ENCODE data around the gene KCNJ5.

Gene KCNJ5

GRCh38 chr11:128852327-128853023, 38.7 kb upstream of the KCNJ5 start:
- no peak for TF ChIP-seq CTCF (IDR thresholded peaks at IDR 0.05; ENCODE audit: low read depth, low read length)
- no peak overlapping the region for H3K4me3 ChIP-seq (replicated peaks in 1 of 2; ENCODE audit: low read depth in 2 of 2, low read length in 2 of 2)
- no peak for DNase-seq (ENCODE audit: low read depth in 2 of 2)

GRCh38 chr11:128853559-128853958, 37.6 kb upstream of the KCNJ5 start:
- no peak overlapping the region for H3K4me3 ChIP-seq (replicated peaks in 1 of 2; ENCODE audit: low read depth in 2 of 2, low read length in 2 of 2)
- no peak for TF ChIP-seq CTCF (IDR thresholded peaks at IDR 0.05; ENCODE audit: low read depth, low read length)
- DNase-seq (ENCODE audit: low read depth in 2 of 2), result no peak

- no peak for DNase-seq (ENCODE audit: low read depth in 2 of 2)
- TF ChIP-seq CTCF (IDR thresholded peaks at IDR 0.05; ENCODE audit: low read depth, low read length), result no peak
- no peak overlapping the region for H3K4me3 ChIP-seq (replicated peaks in 1 of 2; ENCODE audit: low read depth in 2 of 2, low read length in 2 of 2)
Measured at GRCh38 chr11:128854841-128855240, 36.3 kb upstream of the KCNJ5 start.

- no peak for TF ChIP-seq CTCF (IDR thresholded peaks at IDR 0.05; ENCODE audit: low read depth, low read length)
- no peak overlapping the region for H3K4me3 ChIP-seq (replicated peaks in 1 of 2; ENCODE audit: low read depth in 2 of 2, low read length in 2 of 2)
- no peak for DNase-seq (ENCODE audit: low read depth in 2 of 2)
Measured at GRCh38 chr11:128856241-128856640, 34.9 kb upstream of the KCNJ5 start.

- H3K4me3 ChIP-seq (replicated peaks in 1 of 2; ENCODE audit: low read depth in 2 of 2, low read length in 2 of 2), result no peak overlapping the region
- no peak for TF ChIP-seq CTCF (IDR thresholded peaks at IDR 0.05; ENCODE audit: low read depth, low read length)
- DNase-seq (ENCODE audit: low read depth in 2 of 2), result no peak
Measured at GRCh38 chr11:128857341-128857740, 33.8 kb upstream of the KCNJ5 start.

GRCh38 chr11:128859563-128860441, 31.4 kb upstream of the KCNJ5 start:
- no peak overlapping the region for H3K4me3 ChIP-seq (replicated peaks in 1 of 2; ENCODE audit: low read depth in 2 of 2, low read length in 2 of 2)
- TF ChIP-seq CTCF (IDR thresholded peaks at IDR 0.05; ENCODE audit: low read depth, low read length), result peak; percentile 77
- DNase-seq (ENCODE audit: low read depth in 2 of 2), result peak; percentile 50 to 77
